Activated CD4-positive, alpha-beta T cell treated with anti-CD3 and anti-CD28 coated beads for 36 hours (primary cell): ENCODE results near the gene VPS37B. TPM values are rescaled to one million over a fixed set of nuclear protein-coding genes. Genes with fewer than 3 reads are reported as not detected.
"Not testable (repeated sequence)": the region's sequence is repeated elsewhere in the genome, so short reads cannot be mapped to it uniquely, and the experiment has no call there.

Experiments used
- ATAC-seq: fragments of 200-7000 bp; cut with Tn5 transposase; one replicate; pipeline ENCODE4 v1.10.0; 2021; ENCODE audit warnings: mild to moderate bottlenecking, moderate library complexity
- CTCF ChIA-PET: fragments of 350-600 bp; sonication (Branson Sonifier 250); formaldehyde crosslinking; loops from one replicate; lab custom pipeline; 2021; ENCODE audit warnings: antibody characterized with exemption; lab: Charles Lee
- POLR2A ChIA-PET: fragments of 350-600 bp; sonication (Branson Sonifier 250); formaldehyde crosslinking; loops from one replicate; lab custom pipeline; 2021; ENCODE audit warnings: antibody characterized with exemption, inconsistent platforms; lab: Charles Lee
- DNase-seq: peaks from one replicate; pipeline ENCODE4 v3.0.0-alpha.2; 2020
- H3K27ac Mint-ChIP-seq: one replicate; pipeline ENCODE4 v1.8.0; 2021; ENCODE audit warnings: mixed read lengths
- H3K27me3 Mint-ChIP-seq: one replicate; pipeline ENCODE4 v1.8.0; 2021; ENCODE audit warnings: mixed read lengths
- H3K36me3 Mint-ChIP-seq: one replicate; pipeline ENCODE4 v1.8.0; 2021; ENCODE audit warnings: low read depth, mixed read lengths
- H3K4me1 Mint-ChIP-seq: one replicate; pipeline ENCODE4 v1.8.0; 2021; ENCODE audit warnings: mixed read lengths
- H3K4me3 Mint-ChIP-seq: one replicate; pipeline ENCODE4 v1.8.0; 2021; ENCODE audit warnings: mild to moderate bottlenecking, moderate library complexity, mixed read lengths
- H3K9me3 Mint-ChIP-seq: one replicate; pipeline ENCODE4 v1.8.0; 2021; ENCODE audit warnings: low read depth, mixed read lengths
- intact Hi-C, 2 experiments: fragments of 100-400 bp; cut with DNase I in 1 of 2; cut with micrococcal nuclease in 1 of 2; formaldehyde crosslinking; loops; one replicate each; pipeline versions ENCODE4 v1.14.2 to v1.15.1; 2022 to 2024; cut with DNase I, micrococcal nuclease
- total RNA-seq, 2 experiments: library from RNA; stranded (reverse); gene quantifications; one replicate each; pipeline ENCODE4 v1.2.3, GENCODE V29; 2021

VPS37B gene
- total RNA-seq, 2 experiments from 2014 or later: 9.4 to 11.4 TPM

GRCh38 chr12:122929148-122929538 is 33.2 kb upstream of the VPS37B start:
- Mint-ChIP-seq H3K27me3 (no peaks in the 10 kb centered on the region), H3K4me3 (no peak overlapping the region), H3K9me3 (no peaks in the 10 kb centered on the region), H3K36me3 (no peaks in the 10 kb centered on the region), H3K4me1 (no peaks in the 10 kb centered on the region), H3K27ac (no peak overlapping the region)
- no peak for DNase-seq
- intact Hi-C loops: no loop called here
- ATAC-seq: no peak
- POLR2A ChIA-PET: no interaction called here
- CTCF ChIA-PET: interaction anchor here (0.7 to 1.0 kb wide), 2 partner anchors 26 to 68 kb away, joined by 3 read pairs; no protein-coding TSS in a partner anchor

GRCh38 chr12:122928404-122929147 is 32.7 kb upstream of the VPS37B start:
- H3K4me1 Mint-ChIP-seq: no peaks in the 10 kb centered on the region

GRCh38 chr12:122927756-122928403 is 32.0 kb upstream of the VPS37B start:
- CTCF ChIA-PET: interaction anchor here (0.6 to 1.4 kb wide), 4 partner anchors 36 to 134 kb away, joined by 3 to 4 read pairs (median 3); no protein-coding TSS in a partner anchor
- DNase-seq (no peak), ATAC-seq (no peak)
- POLR2A ChIA-PET: no interaction called here
- Mint-ChIP-seq H3K27ac (no peak overlapping the region), H3K36me3 (no peaks in the 10 kb centered on the region), H3K4me1 (no peaks in the 10 kb centered on the region), H3K9me3 (no peaks in the 10 kb centered on the region), H3K4me3 (no peak overlapping the region), H3K27me3 (no peaks in the 10 kb centered on the region)
- intact Hi-C loops: no loop called here

More at GRCh38 chr12:122928404-122929147, 32.7 kb upstream of the VPS37B start:
- intact Hi-C loops: no loop called here
- POLR2A ChIA-PET: no interaction called here
- ATAC-seq (no peak), DNase-seq (no peak)
- no peak overlapping the region for H3K4me3 Mint-ChIP-seq
- no peaks in the 10 kb centered on the region for H3K9me3 Mint-ChIP-seq
- H3K27me3 Mint-ChIP-seq: no peaks in the 10 kb centered on the region
- H3K27ac Mint-ChIP-seq: no peak overlapping the region
- CTCF ChIA-PET: interaction anchor here (0.6 to 1.0 kb wide), 2 partner anchors 37 to 68 kb away, joined by 3 read pairs; no protein-coding TSS in a partner anchor
- H3K36me3 Mint-ChIP-seq: no peaks in the 10 kb centered on the region

GRCh38 chr12:122921917-122922316 is 26.0 kb upstream of the VPS37B start:
- CTCF ChIA-PET: no interaction called here
- intact Hi-C loops: no loop called here

GRCh38 chr12:122920687-122921086 is 24.8 kb upstream of the VPS37B start:
- DNase-seq (no peak), ATAC-seq (no peak)
- no peaks in the 10 kb centered on the region for H3K9me3 Mint-ChIP-seq
- intact Hi-C loops: no loop called here
- ChIA-PET CTCF (no interaction called here), POLR2A (no interaction called here)
- no peak overlapping the region for H3K4me3 Mint-ChIP-seq
- H3K27me3 Mint-ChIP-seq: no peaks in the 10 kb centered on the region
- H3K36me3 Mint-ChIP-seq: no peaks in the 10 kb centered on the region
- peaks cover 5% of the 10 kb centered on the region for H3K4me1 Mint-ChIP-seq
- no peak overlapping the region for H3K27ac Mint-ChIP-seq

More at GRCh38 chr12:122921917-122922316, 26.0 kb upstream of the VPS37B start:
- DNase-seq: no peak
- Mint-ChIP-seq H3K9me3 (no peaks in the 10 kb centered on the region), H3K4me1 (no peaks in the 10 kb centered on the region), H3K36me3 (no peaks in the 10 kb centered on the region), H3K27ac (no peak overlapping the region), H3K27me3 (no peaks in the 10 kb centered on the region), H3K4me3 (no peak overlapping the region)
- ATAC-seq: no peak
- POLR2A ChIA-PET: interaction anchor here (0.6 kb wide), 1 partner anchor 1028 kb away, joined by 4 read pairs; no protein-coding TSS in a partner anchor

- Mint-ChIP-seq H3K27ac (no peak overlapping the region), H3K36me3 (no peaks in the 10 kb centered on the region)
- CTCF ChIA-PET: no interaction called here
These were observed 22.9 kb upstream of the VPS37B start for GRCh38 chr12:122918827-122919226.

GRCh38 chr12:122917507-122918121 is 21.7 kb upstream of the VPS37B start:
- Mint-ChIP-seq H3K27ac (no peak overlapping the region), H3K4me3 (no peak overlapping the region), H3K27me3 (no peaks in the 10 kb centered on the region), H3K9me3 (no peaks in the 10 kb centered on the region), H3K4me1 (peaks cover 5% of the 10 kb centered on the region), H3K36me3 (no peaks in the 10 kb centered on the region)
- ChIA-PET CTCF (interaction anchor here (0.6 to 1.2 kb wide), 3 partner anchors 9 to 230 kb away, joined by 3 to 5 read pairs (median 3); no protein-coding TSS in a partner anchor), POLR2A (interaction anchor here (0.7 kb wide), 1 partner anchor 30 kb away, joined by 4 read pairs; no protein-coding TSS in a partner anchor)
- intact Hi-C loops: loop anchor here in 1 of 2 experiments (2.0 kb wide), 1 partner anchor 37 kb away; no protein-coding TSS in a partner anchor
- ATAC-seq (no peak), DNase-seq (no peak)

More at GRCh38 chr12:122918827-122919226, 22.9 kb upstream of the VPS37B start:
- ATAC-seq (no peak), DNase-seq (no peak)
- peaks cover 5% of the 10 kb centered on the region for H3K4me1 Mint-ChIP-seq
- intact Hi-C loops: no loop called here
- no peaks in the 10 kb centered on the region for H3K9me3 Mint-ChIP-seq
- no peak overlapping the region for H3K4me3 Mint-ChIP-seq
- H3K27me3 Mint-ChIP-seq: no peaks in the 10 kb centered on the region
- POLR2A ChIA-PET: no interaction called here

GRCh38 chr12:122909442-122910288 is 13.7 kb upstream of the VPS37B start:
- no peak overlapping the region for H3K4me3 Mint-ChIP-seq
- H3K27me3 Mint-ChIP-seq: no peaks in the 10 kb centered on the region
- ATAC-seq (no peak), DNase-seq (no peak)
- H3K4me1 Mint-ChIP-seq: no peaks in the 10 kb centered on the region
- CTCF ChIA-PET: no interaction called here
- POLR2A ChIA-PET: interaction anchor here (0.6 kb wide), 1 partner anchor 18 kb away, joined by 7 read pairs; no protein-coding TSS in a partner anchor
- intact Hi-C loops: no loop called here
- no peaks in the 10 kb centered on the region for H3K36me3 Mint-ChIP-seq
- no peak overlapping the region for H3K27ac Mint-ChIP-seq
- no peaks in the 10 kb centered on the region for H3K9me3 Mint-ChIP-seq

- Mint-ChIP-seq H3K4me1 (no peaks in the 10 kb centered on the region), H3K36me3 (no peaks in the 10 kb centered on the region), H3K27ac (no peak overlapping the region), H3K4me3 (no peak overlapping the region), H3K9me3 (no peaks in the 10 kb centered on the region), H3K27me3 (no peaks in the 10 kb centered on the region)
- intact Hi-C loops: no loop called here
- CTCF ChIA-PET: no interaction called here
- ATAC-seq (no peak), DNase-seq (no peak)
- POLR2A ChIA-PET: no interaction called here
These were observed 13.0 kb upstream of the VPS37B start for GRCh38 chr12:122908915-122909314.

GRCh38 chr12:122905258-122905657 is 9.3 kb upstream of the VPS37B start:
- H3K27ac Mint-ChIP-seq, POLR2A ChIA-PET: not testable (repeated sequence)

GRCh38 chr12:122903693-122904034 is 7.7 kb upstream of the VPS37B start:
- peaks cover 3% of the 10 kb centered on the region for H3K27me3 Mint-ChIP-seq
- POLR2A ChIA-PET: no interaction called here
- ATAC-seq (no peak), DNase-seq (no peak)
- no peaks in the 10 kb centered on the region for H3K9me3 Mint-ChIP-seq
- H3K4me3 Mint-ChIP-seq: no peak overlapping the region
- H3K27ac Mint-ChIP-seq: no peak overlapping the region
- intact Hi-C loops: no loop called here
- CTCF ChIA-PET: interaction anchor here (0.5 to 1.0 kb wide), 2 partner anchors 12 to 48 kb away, joined by 3 read pairs; no protein-coding TSS in a partner anchor
- H3K4me1 Mint-ChIP-seq: peaks cover 28% of the 10 kb centered on the region
- H3K36me3 Mint-ChIP-seq: no peaks in the 10 kb centered on the region

More at GRCh38 chr12:122905258-122905657, 9.3 kb upstream of the VPS37B start:
- H3K36me3 Mint-ChIP-seq, H3K27me3 Mint-ChIP-seq, ATAC-seq, CTCF ChIA-PET, intact Hi-C loops, H3K4me3 Mint-ChIP-seq, DNase-seq, H3K9me3 Mint-ChIP-seq: not testable (repeated sequence)
- peaks cover 14% of the 10 kb centered on the region for H3K4me1 Mint-ChIP-seq
